Calu3 (cell line): ENCODE measurements around the gene PLP1. TPM values are rescaled to one million over a fixed set of nuclear protein-coding genes. Genes with fewer than 3 reads are reported as not detected.

Experiments
- BruUV-seq: library from RNA; stranded (reverse); fragments of 400-500 nt; replicated peaks from 2 replicates; lab custom pipeline; 2021; lab: Mats Ljungman, UMichigan
- CTCF ChIA-PET: fragments of 300-600 bp; sonication (Branson Sonifier 250); formaldehyde crosslinking; loops from one replicate; lab custom pipeline; 2022; ENCODE audit warnings: antibody characterized with exemption; lab: Charles Lee
- DNase-seq: peaks from one replicate; pipeline ENCODE4 v3.0.0; 2022
- H3K27ac Mint-ChIP-seq: one replicate; pipeline ENCODE4 v1.8.0; 2022; ENCODE audit warnings: mixed read lengths; ENCODE audit not compliant: unreplicated experiment
- H3K27me3 Mint-ChIP-seq: one replicate; pipeline ENCODE4 v1.8.0; 2022; ENCODE audit warnings: mixed read lengths; ENCODE audit not compliant: unreplicated experiment
- H3K36me3 Mint-ChIP-seq: one replicate; pipeline ENCODE4 v1.8.0; 2022; ENCODE audit warnings: mild to moderate bottlenecking, moderate library complexity, mixed read lengths; ENCODE audit not compliant: insufficient read depth, unreplicated experiment
- H3K4me1 Mint-ChIP-seq: one replicate; pipeline ENCODE4 v1.8.0; 2022; ENCODE audit warnings: mild to moderate bottlenecking, low read depth, mixed read lengths; ENCODE audit not compliant: unreplicated experiment
- H3K4me3 Mint-ChIP-seq: one replicate; pipeline ENCODE4 v1.8.0; 2022; ENCODE audit warnings: mild to moderate bottlenecking, low read depth, moderate library complexity, mixed read lengths; ENCODE audit not compliant: unreplicated experiment
- H3K9me3 Mint-ChIP-seq: one replicate; pipeline ENCODE4 v1.8.0; 2022; ENCODE audit warnings: low read depth, mixed read lengths; ENCODE audit not compliant: unreplicated experiment
- intact Hi-C: fragments of 100-400 bp; cut with micrococcal nuclease; formaldehyde crosslinking; loops from one replicate; pipeline ENCODE4 v1.10.0; 2022; ENCODE audit not compliant: unreplicated experiment
- total RNA-seq: library from RNA; stranded (reverse); gene quantifications from 2 replicates; pipeline ENCODE4 v1.2.3, GENCODE V29; 2022
- TF ChIP-seq, protein P1 (sequence below): fragments of 200-600 bp; IDR thresholded peaks from one replicate; pipeline ENCODE4 v1.8.0; 2022; ENCODE audit warnings: antibody characterized with exemption; ENCODE audit not compliant: unreplicated experiment

The PLP1 gene
- total RNA-seq, 1 experiment from 2014 or later, result not detected

DNA sequence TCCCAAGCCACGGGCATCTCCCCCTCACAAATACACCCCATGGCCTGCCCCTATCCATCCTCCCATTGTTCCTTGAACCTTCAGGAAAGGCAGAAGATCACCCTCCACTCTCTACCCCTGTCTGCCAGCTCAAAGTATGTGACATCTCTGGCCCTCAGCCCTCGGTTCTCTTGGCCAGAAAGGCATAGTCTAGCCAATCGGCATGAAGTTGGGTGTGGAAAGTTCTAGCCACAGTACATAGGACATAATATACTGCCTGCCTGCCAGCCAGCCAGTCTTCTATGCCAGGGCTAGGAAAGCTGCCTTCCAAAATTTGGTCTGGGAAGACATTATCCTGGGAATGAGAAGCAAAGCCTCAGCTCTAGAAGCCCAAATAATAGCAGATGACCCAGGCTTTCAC is 3.2 kb upstream of the PLP1 start:
- no peak overlapping the region for H3K4me3 Mint-ChIP-seq
- TF ChIP-seq, protein P1, sequence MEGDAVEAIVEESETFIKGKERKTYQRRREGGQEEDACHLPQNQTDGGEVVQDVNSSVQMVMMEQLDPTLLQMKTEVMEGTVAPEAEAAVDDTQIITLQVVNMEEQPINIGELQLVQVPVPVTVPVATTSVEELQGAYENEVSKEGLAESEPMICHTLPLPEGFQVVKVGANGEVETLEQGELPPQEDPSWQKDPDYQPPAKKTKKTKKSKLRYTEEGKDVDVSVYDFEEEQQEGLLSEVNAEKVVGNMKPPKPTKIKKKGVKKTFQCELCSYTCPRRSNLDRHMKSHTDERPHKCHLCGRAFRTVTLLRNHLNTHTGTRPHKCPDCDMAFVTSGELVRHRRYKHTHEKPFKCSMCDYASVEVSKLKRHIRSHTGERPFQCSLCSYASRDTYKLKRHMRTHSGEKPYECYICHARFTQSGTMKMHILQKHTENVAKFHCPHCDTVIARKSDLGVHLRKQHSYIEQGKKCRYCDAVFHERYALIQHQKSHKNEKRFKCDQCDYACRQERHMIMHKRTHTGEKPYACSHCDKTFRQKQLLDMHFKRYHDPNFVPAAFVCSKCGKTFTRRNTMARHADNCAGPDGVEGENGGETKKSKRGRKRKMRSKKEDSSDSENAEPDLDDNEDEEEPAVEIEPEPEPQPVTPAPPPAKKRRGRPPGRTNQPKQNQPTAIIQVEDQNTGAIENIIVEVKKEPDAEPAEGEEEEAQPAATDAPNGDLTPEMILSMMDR, result no peak
- no peak for DNase-seq
- no peaks in the 10 kb centered on the region for H3K4me1 Mint-ChIP-seq
- intact Hi-C loops, result loop anchor here (5.0 kb wide), 1 partner anchor 61 kb away; the partner anchor contains the start of gene TMEM31
- no peaks in the 10 kb centered on the region for H3K9me3 Mint-ChIP-seq
- CTCF ChIA-PET, result interaction anchor here (2.4 kb wide), 1 partner anchor 240 kb away, joined by 10 read pairs; no protein-coding TSS in a partner anchor
- no TSS peak for BruUV-seq
- no peaks in the 10 kb centered on the region for H3K36me3 Mint-ChIP-seq
- no peak overlapping the region for H3K27ac Mint-ChIP-seq
- H3K27me3 Mint-ChIP-seq, result peaks cover 76% of the 10 kb centered on the region

DNA sequence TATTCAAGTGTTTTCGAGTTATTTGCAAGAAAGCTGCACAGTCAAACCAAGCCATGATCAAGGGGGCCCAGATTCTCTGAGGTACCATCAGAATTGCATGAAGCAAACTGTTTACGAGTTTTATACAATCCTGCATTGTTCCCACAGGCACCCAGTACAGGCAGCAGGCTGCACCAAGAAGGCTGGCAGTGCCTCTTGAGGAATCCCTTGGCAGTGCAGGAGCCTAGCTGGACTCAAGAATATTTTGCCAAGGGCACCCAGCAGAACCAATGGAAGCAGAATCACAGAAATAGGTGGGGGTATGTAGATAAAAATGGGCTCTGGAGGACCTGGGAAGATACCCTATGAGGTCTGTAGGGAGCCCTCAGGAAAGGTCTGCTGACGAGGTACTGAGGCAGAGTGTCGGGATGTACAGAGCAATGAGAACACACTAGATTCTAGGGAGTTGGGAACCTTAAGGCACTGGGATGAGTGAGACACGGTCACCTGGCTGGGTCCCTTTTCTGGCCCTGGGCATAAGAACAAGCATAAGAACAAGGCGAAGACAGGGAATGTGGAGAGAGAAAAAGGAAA is 2.5 kb upstream of the PLP1 start:
- no TSS peak for BruUV-seq
- Mint-ChIP-seq H3K36me3 (no peaks in the 10 kb centered on the region), H3K27ac (no peak overlapping the region), H3K4me3 (no peak overlapping the region), H3K4me1 (no peaks in the 10 kb centered on the region), H3K9me3 (no peaks in the 10 kb centered on the region), H3K27me3 (peaks cover 76% of the 10 kb centered on the region)
- DNase-seq, result peak; percentile 6
- CTCF ChIA-PET, result interaction anchor here (2.4 kb wide), 1 partner anchor 241 kb away, joined by 10 read pairs; no protein-coding TSS in a partner anchor
- intact Hi-C loops, result loop anchor here (1.0 to 5.0 kb wide), 3 partner anchors 62 to 241 kb away; partner anchors contain the start of gene TMEM31
- TF ChIP-seq, protein P1, result peak; percentile 10

GRCh38 chrX:103779141-103779789 is 2.6 kb downstream of the PLP1 start:
- no peaks in the 10 kb centered on the region for H3K4me1 Mint-ChIP-seq
- peaks cover 82% of the 10 kb centered on the region for H3K27me3 Mint-ChIP-seq
- DNase-seq, result no peak
- H3K9me3 Mint-ChIP-seq, result no peaks in the 10 kb centered on the region
- TF ChIP-seq, protein P1, result no peak
- no peaks in the 10 kb centered on the region for H3K36me3 Mint-ChIP-seq
- no TSS peak for BruUV-seq
- CTCF ChIA-PET, result no interaction called here
- no peak overlapping the region for H3K4me3 Mint-ChIP-seq
- intact Hi-C loops, result no loop called here
- no peak overlapping the region for H3K27ac Mint-ChIP-seq

- CTCF ChIA-PET, result interaction anchor here (0.6 kb wide), 1 partner anchor 13 kb away, joined by 3 read pairs; no protein-coding TSS in a partner anchor
- no peak for DNase-seq
- Mint-ChIP-seq H3K9me3 (no peaks in the 10 kb centered on the region), H3K4me1 (no peaks in the 10 kb centered on the region), H3K36me3 (no peaks in the 10 kb centered on the region), H3K4me3 (no peak overlapping the region), H3K27me3 (peaks cover 81% of the 10 kb centered on the region), H3K27ac (no peak overlapping the region)
- intact Hi-C loops, result no loop called here
- BruUV-seq, result no TSS peak
- TF ChIP-seq, protein P1, result no peak
Measured at GRCh38 chrX:103780336-103781061, 3.9 kb downstream of the PLP1 start.
